Endodermal cell (in vitro differentiated cells): ENCODE data around the gene GPR42. TPM values are rescaled to one million over a fixed set of nuclear protein-coding genes. Genes with fewer than 3 reads are reported as not detected.
A peak's percentile ranks its signal among the peaks of the same experiment; 100 is the strongest.

Source experiments
- DNase-seq: peaks from one replicate; pipeline ENCODE4 v3.0.0-alpha.2; 2017
- H3K27ac ChIP-seq: 2 replicates; pipeline ENCODE4 v1.5.1; 2013; ENCODE audit warnings: mild to moderate bottlenecking, low read depth, low read length, moderate library complexity
- H3K27me3 ChIP-seq: 2 replicates; pipeline ENCODE4 v1.6.1; 2013; ENCODE audit warnings: mild to moderate bottlenecking, low read length, moderate library complexity; ENCODE audit not compliant: insufficient read depth, control insufficient read depth, poor library complexity, severe bottlenecking
- H3K36me3 ChIP-seq: 2 replicates; pipeline ENCODE4 v1.7.0; 2013; ENCODE audit warnings: mild to moderate bottlenecking, low read length, moderate library complexity; ENCODE audit not compliant: control insufficient read depth, insufficient read depth
- H3K4me1 ChIP-seq: one replicate; pipeline ENCODE4 v1.7.0; 2013; ENCODE audit warnings: low read length; ENCODE audit not compliant: control insufficient read depth, insufficient read depth
- H3K4me3 ChIP-seq: 2 replicates; pipeline ENCODE4 v1.5.1; 2013; ENCODE audit warnings: mild to moderate bottlenecking, low read length, moderate library complexity
- H3K9ac ChIP-seq: 2 replicates; pipeline ENCODE4 v1.6.1; 2013; ENCODE audit warnings: mild to moderate bottlenecking, low read length, moderate library complexity; ENCODE audit not compliant: poor library complexity, severe bottlenecking; ENCODE audit errors: extremely low read depth
- H3K9me3 ChIP-seq: 2 replicates; pipeline ENCODE4 v1.6.1; 2013; ENCODE audit warnings: mild to moderate bottlenecking, low read length, moderate library complexity; ENCODE audit not compliant: control insufficient read depth
- H3K27ac Mint-ChIP-seq: 2 replicates; pipeline ENCODE4 v1.8.0; 2020; ENCODE audit warnings: mixed read lengths
- H3K27me3 Mint-ChIP-seq: 2 replicates; pipeline ENCODE4 v1.8.0; 2021; ENCODE audit warnings: mild to moderate bottlenecking, mixed read lengths; ENCODE audit not compliant: insufficient read depth
- H3K36me3 Mint-ChIP-seq: 2 replicates; pipeline ENCODE4 v1.8.0; 2020; ENCODE audit warnings: low read depth, mixed read lengths
- H3K4me1 Mint-ChIP-seq: 2 replicates; pipeline ENCODE4 v1.8.0; 2020; ENCODE audit warnings: mixed read lengths
- H3K4me3 Mint-ChIP-seq: 2 replicates; pipeline ENCODE4 v1.8.0; 2020; ENCODE audit warnings: mild to moderate bottlenecking, moderate library complexity, mixed read lengths
- H3K9me3 Mint-ChIP-seq: 2 replicates; pipeline ENCODE4 v1.8.0; 2020; ENCODE audit warnings: mild to moderate bottlenecking, mixed read lengths
- CTCF ChIP-seq: fragments of 200-600 bp; sonication (generic); conservative IDR thresholded peaks from 2 replicates; pipeline ENCODE4 v1.5.0; 2021; ENCODE audit warnings: antibody characterized with exemption, mild to moderate bottlenecking
- WGBS, 2 experiments: methylation state at CpG; one replicate each; pipeline versions ENCODE4 v1.1.5 to v1.1.7; 2013; ENCODE audit warnings: missing lambda C conversion rate in 2 of 2, mixed read lengths in 1 of 2; ENCODE audit not compliant: insufficient coverage in 1 of 2, insufficient read length in 1 of 2; 5-methylcytosine and 5-hydroxymethylcytosine counted together
- total RNA-seq, 2 donors: library from RNA; stranded (reverse); fragmentation: NEBNext Ultra II Directional in 1 of 2; extraction: Animal tissue kit (Norgen Biotek cat#: 25700) in 1 of 2; gene quantifications; 2 replicates in 1 of 2; 3 replicates in 1 of 2; pipeline ENCODE4 v1.2.1, GENCODE V29; 2021

GPR42 gene
- total RNA-seq, 2 donors from 2014 or later, result not detected

GRCh38 chr19:35352177-35352447 is 18.8 kb upstream of the GPR42 start:
- H3K9me3 Mint-ChIP-seq, result no peaks in the 10 kb centered on the region
- Histone ChIP-seq H3K27ac (no peak overlapping the region), H3K4me1 (no peaks in the 10 kb centered on the region), H3K36me3 (no peaks in the 10 kb centered on the region), H3K9me3 (no peaks in the 10 kb centered on the region), H3K27me3 (no peaks in the 10 kb centered on the region), H3K4me3 (no peak overlapping the region), H3K9ac (no peak overlapping the region)
- H3K27me3 Mint-ChIP-seq, result peaks cover 4% of the 10 kb centered on the region
- TF ChIP-seq CTCF, result no peak
- no peaks in the 10 kb centered on the region for H3K36me3 Mint-ChIP-seq
- 91 to 92% methylated on average over 16 to 18 of the region's 18 CpGs for WGBS, 2 experiments
- no peak overlapping the region for H3K27ac Mint-ChIP-seq
- peaks cover 9% of the 10 kb centered on the region for H3K4me1 Mint-ChIP-seq
- DNase-seq, result no peak
- no peak overlapping the region for H3K4me3 Mint-ChIP-seq

- Histone ChIP-seq H3K9me3 (no peaks in the 10 kb centered on the region), H3K4me3 (no peak overlapping the region), H3K4me1 (no peaks in the 10 kb centered on the region), H3K36me3 (no peaks in the 10 kb centered on the region), H3K27ac (no peak overlapping the region), H3K27me3 (no peaks in the 10 kb centered on the region), H3K9ac (no peak overlapping the region)
- Mint-ChIP-seq H3K27me3 (peaks cover 4% of the 10 kb centered on the region), H3K9me3 (no peaks in the 10 kb centered on the region), H3K36me3 (no peaks in the 10 kb centered on the region), H3K27ac (peak overlapping the region; percentile 87), H3K4me1 (peaks cover 6% of the 10 kb centered on the region), H3K4me3 (no peak overlapping the region)
- DNase-seq, result peak; percentile 90
- 41 to 49% methylated on average over 17 to 32 of the region's 32 CpGs for WGBS, 2 experiments
- TF ChIP-seq CTCF, result peak; percentile 89
Observed at GRCh38 chr19:35352448-35353304, 18.2 kb upstream of the GPR42 start.

- Mint-ChIP-seq H3K36me3 (no peaks in the 10 kb centered on the region), H3K27ac (no peak overlapping the region), H3K4me1 (peaks cover 6% of the 10 kb centered on the region), H3K4me3 (no peak overlapping the region), H3K9me3 (no peaks in the 10 kb centered on the region), H3K27me3 (peaks cover 4% of the 10 kb centered on the region)
- Histone ChIP-seq H3K9ac (no peak overlapping the region), H3K27me3 (no peaks in the 10 kb centered on the region), H3K9me3 (no peaks in the 10 kb centered on the region), H3K27ac (no peak overlapping the region), H3K4me3 (no peak overlapping the region), H3K4me1 (no peaks in the 10 kb centered on the region), H3K36me3 (no peaks in the 10 kb centered on the region)
- WGBS, 2 experiments, result 93 to 96% methylated on average over 9 of the region's 9 CpGs
- DNase-seq, result peak; percentile 15
- no peak for TF ChIP-seq CTCF
Observed at GRCh38 chr19:35353635-35354034, 17.2 kb upstream of the GPR42 start.
